GM18858 (cell line): ENCODE data around the gene ARSK.
"Not testable (repeated sequence)": the region's sequence is repeated elsewhere in the genome, so short reads cannot be mapped to it uniquely, and the experiment has no call there.

Source experiments
- ATAC-seq: cut with Tn5 transposase; IDR thresholded peaks from one replicate; pipeline ENCODE4 v1.9.1; 2021; ENCODE audit not compliant: unreplicated experiment

The ARSK gene

DNA sequence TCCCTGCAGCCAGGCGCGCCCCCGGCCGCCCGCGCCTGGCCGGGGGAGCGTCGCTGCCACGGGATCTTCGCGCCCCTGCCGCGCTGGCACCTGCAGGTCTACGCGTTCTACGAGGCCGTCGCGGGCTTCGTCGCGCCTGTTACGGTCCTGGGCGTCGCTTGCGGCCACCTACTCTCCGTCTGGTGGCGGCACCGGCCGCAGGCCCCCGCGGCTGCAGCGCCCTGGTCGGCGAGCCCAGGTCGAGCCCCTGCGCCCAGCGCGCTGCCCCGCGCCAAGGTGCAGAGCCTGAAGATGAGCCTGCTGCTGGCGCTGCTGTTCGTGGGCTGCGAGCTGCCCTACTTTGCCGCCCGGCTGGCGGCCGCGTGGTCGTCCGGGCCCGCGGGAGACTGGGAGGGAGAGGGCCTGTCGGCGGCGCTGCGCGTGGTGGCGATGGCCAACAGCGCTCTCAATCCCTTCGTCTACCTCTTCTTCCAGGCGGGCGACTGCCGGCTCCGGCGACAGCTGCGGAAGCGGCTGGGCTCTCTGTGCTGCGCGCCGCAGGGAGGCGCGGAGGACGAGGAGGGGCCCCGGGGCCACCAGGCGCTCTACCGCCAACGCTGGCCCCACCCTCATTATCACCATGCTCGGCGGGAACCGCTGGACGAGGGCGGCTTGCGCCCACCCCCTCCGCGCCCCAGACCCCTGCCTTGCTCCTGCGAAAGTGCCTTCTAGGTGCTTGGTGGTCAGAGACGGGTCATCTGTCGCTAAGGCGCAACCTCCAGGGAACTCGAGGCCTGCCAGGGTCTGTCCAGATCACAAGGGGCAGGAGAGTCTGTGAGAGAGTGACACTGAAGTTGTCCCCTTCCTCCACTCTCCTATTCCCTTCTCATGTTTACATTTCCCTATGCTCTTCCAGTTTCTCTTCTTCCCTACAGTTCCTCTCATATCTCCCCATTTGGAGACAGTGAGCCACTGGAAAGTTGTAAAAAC lies 66.3 kb downstream of the ARSK start:
- ATAC-seq = peak; percentile 24

- ATAC-seq = no peak
Measured at GRCh38 chr5:95621839-95622629, 67.1 kb downstream of the ARSK start.

DNA sequence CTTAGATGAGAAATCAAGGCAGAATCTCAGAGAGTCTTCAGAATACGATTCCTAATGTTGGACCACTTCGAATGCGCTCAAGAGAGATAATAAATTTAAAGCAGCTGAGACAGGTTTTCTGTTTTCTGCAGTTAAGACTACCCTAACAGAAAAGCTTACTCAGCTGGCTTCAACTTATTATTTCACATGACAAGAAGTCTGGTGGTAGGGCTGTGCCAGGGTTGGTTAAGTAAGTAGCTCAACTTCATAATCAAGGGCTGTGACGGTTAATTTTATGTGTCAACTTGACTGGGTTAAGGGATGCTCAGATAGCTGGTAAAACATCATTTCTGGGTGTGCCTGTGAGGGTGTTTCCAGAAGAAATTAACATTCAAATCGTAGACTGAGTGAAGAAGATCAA lies 68.8 kb downstream of the ARSK start:
- no peak for ATAC-seq

- ATAC-seq = no peak
Measured at GRCh38 chr5:95624368-95624767, 69.5 kb downstream of the ARSK start.

DNA sequence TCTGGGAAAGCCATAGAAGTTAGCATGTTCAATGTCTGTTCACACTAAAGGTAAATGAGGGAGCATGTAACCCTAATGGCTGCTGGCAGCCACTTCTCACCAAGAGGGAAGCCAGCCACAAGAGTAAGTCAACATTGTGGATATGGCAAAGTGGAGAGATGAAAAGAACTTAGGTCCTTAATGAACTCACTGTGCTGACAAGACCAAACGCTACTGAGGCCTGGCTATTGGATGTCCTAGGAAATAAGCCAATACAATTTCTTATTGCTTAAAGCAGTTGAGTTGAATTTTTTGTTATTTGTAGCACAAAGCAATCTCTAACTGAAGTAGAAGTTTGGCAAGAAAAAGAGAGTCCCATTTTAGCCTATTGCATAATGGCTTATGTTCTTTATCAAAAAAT lies 71.8 kb downstream of the ARSK start:
- ATAC-seq = no peak

- ATAC-seq = no peak
Measured at GRCh38 chr5:95627971-95628810, 73.3 kb downstream of the ARSK start.

- ATAC-seq = no peak
Measured at GRCh38 chr5:95628933-95629332, 74.0 kb downstream of the ARSK start.

- no peak for ATAC-seq
Measured at GRCh38 chr5:95630394-95630917, 75.6 kb downstream of the ARSK start.

DNA sequence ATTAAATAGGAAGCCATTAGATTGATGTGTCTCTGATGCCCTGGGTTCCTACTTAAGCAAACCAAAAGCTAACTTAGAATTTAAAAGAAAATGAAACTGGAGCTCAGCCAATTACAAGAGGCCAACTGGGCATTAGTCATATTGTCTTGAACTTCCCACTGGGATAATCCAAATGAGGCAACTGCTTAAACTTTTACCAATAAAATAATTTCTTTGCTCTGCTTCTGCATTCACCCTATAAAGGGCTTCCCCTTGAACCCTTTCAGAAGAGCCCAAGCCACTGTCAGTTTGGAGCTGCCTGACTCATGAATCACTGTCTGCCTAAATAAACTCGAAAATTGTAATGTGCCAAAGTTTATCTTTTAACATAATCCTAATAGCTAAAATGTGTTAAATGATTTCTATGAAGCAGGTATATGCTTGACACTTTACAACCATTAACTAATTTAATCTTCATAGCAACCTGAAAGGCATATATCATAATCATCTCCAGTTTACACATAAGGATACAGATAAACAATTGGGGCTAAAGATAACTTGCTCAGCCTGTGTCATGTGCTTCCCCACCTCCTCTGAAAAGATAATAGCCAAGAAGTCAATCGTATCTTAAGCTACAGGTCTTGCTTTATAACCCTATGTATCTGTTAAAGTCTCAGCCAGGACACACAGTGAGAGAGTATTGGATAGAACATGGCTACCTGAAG lies 76.5 kb downstream of the ARSK start:
- peak; percentile 15 for ATAC-seq

DNA sequence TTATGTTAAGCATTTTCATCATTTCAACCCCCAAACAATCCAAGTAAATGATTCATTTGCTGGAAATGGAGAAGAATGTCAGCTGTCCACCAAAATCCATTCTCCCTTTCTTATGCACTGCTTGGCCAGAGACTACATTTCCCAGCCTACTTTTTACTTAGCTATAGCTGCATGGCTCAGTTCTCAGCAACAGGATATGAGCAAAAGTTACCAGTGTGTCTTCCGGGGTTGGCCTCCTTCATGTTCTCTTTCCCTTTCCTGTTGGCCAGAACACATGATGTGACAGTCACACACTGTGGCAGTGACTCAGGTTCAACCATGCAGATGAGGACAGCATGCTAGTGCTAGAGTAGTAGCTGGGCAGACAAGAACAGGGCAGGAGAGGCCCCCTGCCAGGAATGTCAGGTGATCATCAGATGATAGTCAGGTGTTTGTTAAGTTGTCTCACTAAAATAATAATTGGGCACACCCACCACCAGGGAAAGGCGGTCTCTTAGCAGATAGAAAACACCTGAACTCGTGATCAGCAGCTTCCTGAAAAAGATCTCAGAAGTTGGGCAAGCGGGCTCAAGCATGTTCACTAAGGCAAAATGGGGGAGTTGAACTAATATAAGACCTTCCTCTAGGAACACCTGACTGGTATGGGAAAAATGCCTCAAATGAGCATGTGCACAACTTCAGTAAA lies 77.2 kb downstream of the ARSK start:
- peak; percentile 91 for ATAC-seq

- not testable (repeated sequence) for ATAC-seq
Measured at GRCh38 chr5:95632942-95633341, 78.0 kb downstream of the ARSK start.

- no peak for ATAC-seq
Measured at GRCh38 chr5:95633671-95634070, 78.8 kb downstream of the ARSK start.

- ATAC-seq = no peak
Measured at GRCh38 chr5:95634081-95634480, 79.2 kb downstream of the ARSK start.

DNA sequence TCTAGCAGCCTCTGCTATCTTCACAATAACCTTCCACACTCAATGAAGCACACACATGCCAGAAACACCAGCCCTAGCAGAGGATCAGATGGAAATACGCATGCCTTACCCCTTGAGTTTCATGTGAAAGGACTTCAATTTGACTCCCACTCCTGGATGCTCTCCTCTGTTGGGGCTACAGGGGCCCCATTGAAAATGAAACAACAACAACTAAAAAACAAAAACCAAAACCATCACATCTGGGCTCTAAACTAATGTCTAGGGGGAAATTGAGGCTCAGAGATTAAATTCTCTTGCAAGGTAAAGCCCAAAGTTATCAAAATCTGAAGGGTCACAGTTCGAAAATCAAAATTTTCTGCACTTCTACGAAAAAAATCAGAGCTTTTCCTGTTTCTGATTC lies 83.7 kb downstream of the ARSK start:
- ATAC-seq = no peak

DNA sequence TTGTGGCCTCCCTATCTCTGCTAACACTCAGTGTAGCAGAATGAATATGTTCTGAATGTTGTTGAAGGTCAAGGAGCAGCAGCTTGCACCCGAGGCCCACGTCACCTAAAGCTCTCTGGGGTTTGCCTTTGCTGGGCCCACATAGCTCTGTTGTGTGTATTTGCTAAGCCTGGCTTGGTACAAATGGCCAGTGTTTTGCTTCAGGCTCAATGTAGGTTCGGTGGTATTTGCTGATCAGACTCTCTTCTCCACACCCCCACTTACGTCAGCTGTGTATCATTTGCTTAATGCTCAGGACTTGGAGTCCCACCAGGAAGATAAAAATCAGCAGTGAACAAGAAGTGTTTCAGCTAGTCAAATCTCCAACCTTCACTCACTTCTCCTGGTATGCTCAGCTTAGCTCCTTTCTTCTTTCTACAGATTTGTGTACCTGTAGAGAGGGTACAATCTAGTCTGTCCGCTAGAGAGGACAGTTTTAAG lies 86.9 kb downstream of the ARSK start:
- ATAC-seq = no peak

- ATAC-seq = no peak
Measured at GRCh38 chr5:95643152-95643551, 88.3 kb downstream of the ARSK start.

- ATAC-seq = peak; percentile 38
Measured at GRCh38 chr5:95644351-95645042, 89.6 kb downstream of the ARSK start.

- ATAC-seq = not testable (repeated sequence)
Measured at GRCh38 chr5:95646226-95646568, 91.3 kb downstream of the ARSK start.
